ENCODE measurements around the gene AMBN.

GRCh38 chr4:70589785-70590184, 2.3 kb upstream of the AMBN start:
- TF ChIP-seq, protein P1, sequence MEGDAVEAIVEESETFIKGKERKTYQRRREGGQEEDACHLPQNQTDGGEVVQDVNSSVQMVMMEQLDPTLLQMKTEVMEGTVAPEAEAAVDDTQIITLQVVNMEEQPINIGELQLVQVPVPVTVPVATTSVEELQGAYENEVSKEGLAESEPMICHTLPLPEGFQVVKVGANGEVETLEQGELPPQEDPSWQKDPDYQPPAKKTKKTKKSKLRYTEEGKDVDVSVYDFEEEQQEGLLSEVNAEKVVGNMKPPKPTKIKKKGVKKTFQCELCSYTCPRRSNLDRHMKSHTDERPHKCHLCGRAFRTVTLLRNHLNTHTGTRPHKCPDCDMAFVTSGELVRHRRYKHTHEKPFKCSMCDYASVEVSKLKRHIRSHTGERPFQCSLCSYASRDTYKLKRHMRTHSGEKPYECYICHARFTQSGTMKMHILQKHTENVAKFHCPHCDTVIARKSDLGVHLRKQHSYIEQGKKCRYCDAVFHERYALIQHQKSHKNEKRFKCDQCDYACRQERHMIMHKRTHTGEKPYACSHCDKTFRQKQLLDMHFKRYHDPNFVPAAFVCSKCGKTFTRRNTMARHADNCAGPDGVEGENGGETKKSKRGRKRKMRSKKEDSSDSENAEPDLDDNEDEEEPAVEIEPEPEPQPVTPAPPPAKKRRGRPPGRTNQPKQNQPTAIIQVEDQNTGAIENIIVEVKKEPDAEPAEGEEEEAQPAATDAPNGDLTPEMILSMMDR (IDR thresholded peaks at IDR 0.05; ENCODE audit: extremely low read depth in 1 of 2, insufficient read depth in 1 of 2, low read depth in 1 of 2, low read length in 2 of 2), result no peak
- TF ChIP-seq JUN (IDR thresholded peaks at IDR 0.05; ENCODE audit: borderline replicate concordance, insufficient read depth, insufficient read length, low read depth) (no peak), POLR2A (IDR thresholded peaks at IDR 0.05; ENCODE audit: low read depth, low read length) (no peak), POLR2AphosphoS5 (IDR thresholded peaks at IDR 0.05; ENCODE audit: insufficient read depth, low read depth, low read length) (no peak), GATA2 (IDR thresholded peaks at IDR 0.05; ENCODE audit: insufficient read depth, insufficient read length, low read depth, low read length) (no peak), FOS (IDR thresholded peaks at IDR 0.05; ENCODE audit: borderline replicate concordance, insufficient read depth, low read length) (no peak), MYC (IDR thresholded peaks at IDR 0.05; ENCODE audit: low read depth, low read length) (no peak), EZH2 (IDR thresholded peaks at IDR 0.05; ENCODE audit: borderline replicate concordance, low read depth, low read length, severe bottlenecking) (no peak)
- TF ChIP-seq, protein P2, sequence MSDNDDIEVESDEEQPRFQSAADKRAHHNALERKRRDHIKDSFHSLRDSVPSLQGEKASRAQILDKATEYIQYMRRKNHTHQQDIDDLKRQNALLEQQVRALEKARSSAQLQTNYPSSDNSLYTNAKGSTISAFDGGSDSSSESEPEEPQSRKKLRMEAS (IDR thresholded peaks at IDR 0.05; ENCODE audit: insufficient read depth, insufficient read length), result no peak
